DND-41 (cell line): ENCODE measurements around the gene CLK1.
A peak's percentile ranks its signal among the peaks of the same experiment; 100 is the strongest.

Source experiments
- ATAC-seq: fragments of 200-7000 bp; cut with Tn5 transposase; 3 replicates; pipeline ENCODE4 v1.9.1; 2021; ENCODE audit warnings: low read depth; ENCODE audit not compliant: insufficient read depth
- DNase-seq: peaks from one replicate; pipeline ENCODE4 v3.0.0-alpha.2; 2020
- H2AFZ ChIP-seq: 2 replicates; pipeline ENCODE4 v1.6.0; 2012; ENCODE audit warnings: low read depth, low read length
- H3K27ac ChIP-seq: 2 replicates; pipeline ENCODE4 v1.5.1; 2012; ENCODE audit warnings: low read length, inconsistent platforms
- H3K27me3 ChIP-seq: fragments of 200-600 bp; sonication (generic); 2 replicates; pipeline ENCODE4 v1.6.0; 2012; ENCODE audit warnings: low read length, mild to moderate bottlenecking, inconsistent platforms; ENCODE audit not compliant: insufficient read depth, poor library complexity
- H3K36me3 ChIP-seq: 2 replicates; pipeline ENCODE4 v1.5.1; 2012; ENCODE audit warnings: low read length, inconsistent platforms; ENCODE audit not compliant: insufficient read depth
- H3K4me1 ChIP-seq: 2 replicates; pipeline ENCODE4 v1.5.1; 2012; ENCODE audit warnings: mild to moderate bottlenecking, low read length; ENCODE audit not compliant: insufficient read depth
- H3K4me2 ChIP-seq: 2 replicates; pipeline ENCODE4 v1.6.0; 2012; ENCODE audit warnings: mild to moderate bottlenecking, moderate library complexity, low read length, inconsistent platforms; ENCODE audit not compliant: insufficient read depth
- H3K4me3 ChIP-seq, 2 experiments: fragments of 200-600 bp in 1 of 2; shearing (Covaris generic) in 1 of 2; 2 replicates each; pipeline ENCODE4 v1.5.1; 2012 to 2016; ENCODE audit warnings: inconsistent platforms in 2 of 2, low read length in 2 of 2, mild to moderate bottlenecking in 2 of 2, low read depth in 1 of 2, moderate library complexity in 1 of 2
- H3K79me2 ChIP-seq: 2 replicates; pipeline ENCODE4 v1.6.0; 2012; ENCODE audit warnings: low read length, inconsistent platforms; ENCODE audit not compliant: insufficient read depth
- H3K9ac ChIP-seq: 2 replicates; pipeline ENCODE4 v1.6.0; 2012; ENCODE audit warnings: low read depth, mild to moderate bottlenecking, inconsistent platforms, low read length, moderate library complexity
- H3K9me3 ChIP-seq: 2 replicates; pipeline ENCODE4 v1.5.1; 2012; ENCODE audit warnings: low read length, moderate library complexity, mild to moderate bottlenecking, inconsistent platforms; ENCODE audit not compliant: insufficient read depth, severe bottlenecking
- H4K20me1 ChIP-seq: 2 replicates; pipeline ENCODE4 v1.6.0; 2012; ENCODE audit warnings: low read length; ENCODE audit not compliant: insufficient read depth
- CTCF ChIP-seq: IDR thresholded peaks from 2 replicates; pipeline ENCODE4 v1.5.1; 2012; ENCODE audit warnings: borderline replicate concordance, low read length, moderate library complexity, mild to moderate bottlenecking; ENCODE audit not compliant: poor library complexity, severe bottlenecking; ENCODE audit errors: extremely low read depth
- EZH2 ChIP-seq: IDR thresholded peaks from 3 replicates; pipeline ENCODE4 v1.6.1; 2012; ENCODE audit warnings: borderline replicate concordance, low read depth, mild to moderate bottlenecking, moderate library complexity, low read length, inconsistent platforms; ENCODE audit not compliant: severe bottlenecking

The CLK1 gene

GRCh38 chr2:200873560-200873959, 9.1 kb upstream of the CLK1 start:
- no peaks in the 10 kb centered on the region for H3K27me3 ChIP-seq
- peaks cover 59% of the 10 kb centered on the region for H3K36me3 ChIP-seq
- H3K9ac ChIP-seq, result no peak overlapping the region
- H3K4me2 ChIP-seq, result no peak overlapping the region
- no peak overlapping the region for H2AFZ ChIP-seq
- H4K20me1 ChIP-seq, result no peaks in the 10 kb centered on the region
- no peak overlapping the region for H3K4me3 ChIP-seq
- H3K79me2 ChIP-seq, result no peaks in the 10 kb centered on the region
- DNase-seq (no peak), ATAC-seq (no peak)
- no peak overlapping the region for H3K27ac ChIP-seq
- no peaks in the 10 kb centered on the region for H3K9me3 ChIP-seq
- H3K4me1 ChIP-seq, result no peaks in the 10 kb centered on the region
- TF ChIP-seq EZH2, result no peak
- no peak for TF ChIP-seq CTCF

- Histone ChIP-seq H3K4me1 (no peaks in the 10 kb centered on the region), H2AFZ (no peak overlapping the region), H3K27me3 (no peaks in the 10 kb centered on the region), H4K20me1 (no peaks in the 10 kb centered on the region), H3K79me2 (no peaks in the 10 kb centered on the region), H3K4me2 (no peak overlapping the region), H3K36me3 (peaks cover 43% of the 10 kb centered on the region; the same call in 1 of the 2 replicates), H3K27ac (no peak overlapping the region), H3K4me3 (no peak overlapping the region), H3K9ac (no peak overlapping the region), H3K9me3 (no peaks in the 10 kb centered on the region)
- no peak for TF ChIP-seq EZH2
- ATAC-seq (no peak), DNase-seq (no peak)
Measured at GRCh38 chr2:200871151-200871550, 6.7 kb upstream of the CLK1 start.

- ATAC-seq (no peak), DNase-seq (no peak)
- no peak overlapping the region for H3K9ac ChIP-seq
- no peak overlapping the region for H3K4me2 ChIP-seq
- H2AFZ ChIP-seq, result no peak overlapping the region
- peaks cover 12% of the 10 kb centered on the region for H3K4me1 ChIP-seq
- no peak overlapping the region for H3K27ac ChIP-seq
- H3K4me3 ChIP-seq, result no peak overlapping the region
- H3K36me3 ChIP-seq, result peaks cover 30% of the 10 kb centered on the region
- no peaks in the 10 kb centered on the region for H4K20me1 ChIP-seq
- no peaks in the 10 kb centered on the region for H3K27me3 ChIP-seq
- TF ChIP-seq EZH2, result no peak
- TF ChIP-seq CTCF, result no peak
- no peaks in the 10 kb centered on the region for H3K9me3 ChIP-seq
- H3K79me2 ChIP-seq, result peaks cover 5% of the 10 kb centered on the region
Measured at GRCh38 chr2:200869014-200869413, 4.6 kb upstream of the CLK1 start.

GRCh38 chr2:200863782-200864175, 679 bp downstream of the CLK1 start:
- peak overlapping the region; percentile 97 to 98 for H3K4me3 ChIP-seq
- ATAC-seq (peak; percentile 34), DNase-seq (peak; percentile 39)
- H3K27me3 ChIP-seq, result no peaks in the 10 kb centered on the region
- H3K27ac ChIP-seq, result peak overlapping the region; percentile 99
- H3K9me3 ChIP-seq, result no peaks in the 10 kb centered on the region
- peaks cover 57% of the 10 kb centered on the region for H3K79me2 ChIP-seq
- H3K9ac ChIP-seq, result peak overlapping the region; percentile 99
- TF ChIP-seq CTCF, result no peak
- TF ChIP-seq EZH2, result no peak
- H2AFZ ChIP-seq, result peak overlapping the region; percentile 96
- peaks cover 45% of the 10 kb centered on the region for H3K4me1 ChIP-seq
- H4K20me1 ChIP-seq, result peaks cover 37% of the 10 kb centered on the region
- peak overlapping the region; percentile 72 for H3K4me2 ChIP-seq
- H3K36me3 ChIP-seq, result peaks cover 55% of the 10 kb centered on the region
